ENCODE data around the gene SERGEF.

The SERGEF gene

GRCh38 chr11:17822401-17822781 lies 190.5 kb downstream of the SERGEF start:
- in situ Hi-C loops (cut with MboI; ENCODE audit: low sequenced_read_pairs) = no loop called here

- in situ Hi-C loops (cut with MboI; ENCODE audit: low sequenced_read_pairs) = no loop called here
Measured at GRCh38 chr11:17821648-17822400, 191.0 kb downstream of the SERGEF start.

GRCh38 chr11:17816232-17816931 lies 196.5 kb downstream of the SERGEF start:
- in situ Hi-C loops (cut with MboI; ENCODE audit: low sequenced_read_pairs) = no loop called here

GRCh38 chr11:17814546-17814945 lies 198.3 kb downstream of the SERGEF start:
- in situ Hi-C loops (cut with MboI; ENCODE audit: low sequenced_read_pairs) = no loop called here

GRCh38 chr11:17813391-17814059 lies 199.3 kb downstream of the SERGEF start:
- in situ Hi-C loops (cut with MboI; ENCODE audit: low sequenced_read_pairs) = no loop called here

GRCh38 chr11:17812865-17813187 lies 200.0 kb downstream of the SERGEF start:
- in situ Hi-C loops (cut with MboI; ENCODE audit: low sequenced_read_pairs) = no loop called here

- in situ Hi-C loops (cut with MboI; ENCODE audit: low sequenced_read_pairs) = no loop called here
Measured at GRCh38 chr11:17812091-17812864, 200.6 kb downstream of the SERGEF start.

- in situ Hi-C loops (cut with MboI; ENCODE audit: low sequenced_read_pairs) = no loop called here
Measured at GRCh38 chr11:17811352-17811751, 201.5 kb downstream of the SERGEF start.

- in situ Hi-C loops (cut with MboI; ENCODE audit: low sequenced_read_pairs) = no loop called here
Measured at GRCh38 chr11:17810746-17811145, 202.1 kb downstream of the SERGEF start.

- in situ Hi-C loops (cut with MboI; ENCODE audit: low sequenced_read_pairs) = no loop called here
Measured at GRCh38 chr11:17810041-17810440, 202.8 kb downstream of the SERGEF start.

GRCh38 chr11:17807034-17807433 lies 205.8 kb downstream of the SERGEF start:
- in situ Hi-C loops (cut with MboI; ENCODE audit: low sequenced_read_pairs) = no loop called here

GRCh38 chr11:17805873-17806272 lies 207.0 kb downstream of the SERGEF start:
- in situ Hi-C loops (cut with MboI; ENCODE audit: low sequenced_read_pairs) = no loop called here

GRCh38 chr11:17805043-17805442 lies 207.8 kb downstream of the SERGEF start:
- in situ Hi-C loops (cut with MboI; ENCODE audit: low sequenced_read_pairs) = no loop called here

GRCh38 chr11:17803754-17804334 lies 209.0 kb downstream of the SERGEF start:
- in situ Hi-C loops (cut with MboI; ENCODE audit: low sequenced_read_pairs) = no loop called here

- in situ Hi-C loops (cut with MboI; ENCODE audit: low sequenced_read_pairs) = no loop called here
Measured at GRCh38 chr11:17802491-17802890, 210.4 kb downstream of the SERGEF start.

GRCh38 chr11:17801166-17801565 lies 211.7 kb downstream of the SERGEF start:
- in situ Hi-C loops (cut with MboI; ENCODE audit: low sequenced_read_pairs) = no loop called here

GRCh38 chr11:17799147-17799546 lies 213.7 kb downstream of the SERGEF start:
- in situ Hi-C loops (cut with MboI; ENCODE audit: low sequenced_read_pairs) = no loop called here

- in situ Hi-C loops (cut with MboI; ENCODE audit: low sequenced_read_pairs) = no loop called here
Measured at GRCh38 chr11:17798716-17799115, 214.1 kb downstream of the SERGEF start.

GRCh38 chr11:17798253-17798652 lies 214.6 kb downstream of the SERGEF start:
- in situ Hi-C loops (cut with MboI; ENCODE audit: low sequenced_read_pairs) = no loop called here

- in situ Hi-C loops (cut with MboI; ENCODE audit: low sequenced_read_pairs) = no loop called here
Measured at GRCh38 chr11:17796154-17796553, 216.7 kb downstream of the SERGEF start.

- in situ Hi-C loops (cut with MboI; ENCODE audit: low sequenced_read_pairs) = no loop called here
Measured at GRCh38 chr11:17794981-17795380, 217.9 kb downstream of the SERGEF start.

Measured in hTERT RPE-1 (cell line).